Upper lobe of left lung (tissue), 4 donors: ENCODE data around the gene IFNA13.

ENCODE experiments used
- CTCF ChIP-seq, 6 experiments: fragments of 450-650 bp in 4 of 6; fragments of 200-600 bp in 2 of 6; sonication (generic) in 2 of 6; IDR thresholded peaks; one replicate each; pipeline ENCODE4 v1.5.1; 2016 to 2019; ENCODE audit warnings: antibody characterized with exemption in 6 of 6
- EP300 ChIP-seq, 4 donors: sonication (generic); formaldehyde crosslinking; IDR thresholded peaks; one replicate each; pipeline ENCODE4 v1.5.1; 2017; ENCODE audit warnings: antibody characterized with exemption in 4 of 4, control low read depth in 2 of 4
- POLR2A ChIP-seq, 4 donors: fragments of 450-650 bp; IDR thresholded peaks; one replicate each; pipeline ENCODE4 v1.5.1; 2016 to 2017; ENCODE audit warnings: antibody characterized with exemption in 4 of 4, mild to moderate bottlenecking in 2 of 4
- POLR2AphosphoS5 ChIP-seq, 2 donors: sonication (generic); formaldehyde crosslinking; IDR thresholded peaks; one replicate each; pipeline ENCODE4 v1.5.1; 2017; ENCODE audit warnings: antibody characterized with exemption in 2 of 2

DNA sequence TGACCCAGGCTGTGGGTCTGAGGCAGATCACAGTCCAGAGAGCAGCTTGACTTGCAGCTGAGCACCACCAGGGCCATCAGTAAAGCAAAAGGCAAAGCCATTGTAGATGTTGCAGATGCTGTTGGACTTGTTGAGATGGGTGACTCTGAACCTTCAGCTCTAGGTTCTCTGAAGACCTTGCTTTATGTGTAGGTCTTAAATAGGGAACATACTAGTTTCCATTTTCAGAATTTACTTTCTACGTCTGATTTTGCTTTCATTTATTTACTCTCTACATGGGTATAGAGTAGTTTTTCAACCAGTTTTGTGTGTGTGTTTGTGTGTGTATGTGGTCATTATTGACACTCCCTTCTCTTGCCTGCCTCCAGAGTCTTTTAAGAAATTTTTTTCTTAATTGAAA lies 17.1 kb downstream of the IFNA13 start, which contains the start of gene IFNA6:
- no peak for TF ChIP-seq POLR2AphosphoS5 (IDR thresholded peaks at IDR 0.05)
- TF ChIP-seq CTCF (IDR thresholded peaks at IDR 0.05) = no peak
- no peak for TF ChIP-seq POLR2A (IDR thresholded peaks at IDR 0.05)
- TF ChIP-seq EP300 (IDR thresholded peaks at IDR 0.05) = no peak
